CMK (cell line): Measurements from ENCODE around the gene PXN.
"Not testable (repeated sequence)": the region's sequence is repeated elsewhere in the genome, so short reads cannot be mapped to it uniquely, and the experiment has no call there.

Experiments
- DNase-seq: peaks from one replicate; pipeline ENCODE4 v3.0.0-alpha.2; 2010; ENCODE audit warnings: low read depth

The PXN gene

GRCh38 chr12:120262852-120263747 is 2.4 kb downstream of the PXN start:
- no peak for DNase-seq

- DNase-seq = no peak
These were observed 3.3 kb downstream of the PXN start for GRCh38 chr12:120261951-120262851.

- no peak for DNase-seq
These were observed 4.9 kb downstream of the PXN start for GRCh38 chr12:120260607-120261006.

- no peak for DNase-seq
These were observed 5.9 kb downstream of the PXN start for GRCh38 chr12:120259418-120260202.

GRCh38 chr12:120258323-120258896 is 7.1 kb downstream of the PXN start:
- DNase-seq = no peak

GRCh38 chr12:120257041-120257821 is 8.3 kb downstream of the PXN start:
- DNase-seq = no peak

GRCh38 chr12:120254809-120255208 is 10.7 kb downstream of the PXN start:
- DNase-seq = no peak

GRCh38 chr12:120253313-120253712 is 12.2 kb downstream of the PXN start:
- not testable (repeated sequence) for DNase-seq

- DNase-seq = no peak
These were observed 13.2 kb downstream of the PXN start for GRCh38 chr12:120252071-120252906.

GRCh38 chr12:120251364-120252070 is 14.0 kb downstream of the PXN start:
- DNase-seq = not testable (repeated sequence)

- DNase-seq = no peak
These were observed 15.4 kb downstream of the PXN start for GRCh38 chr12:120249875-120250795.

GRCh38 chr12:120249266-120249874 is 16.2 kb downstream of the PXN start:
- peak; percentile 46 for DNase-seq

GRCh38 chr12:120247621-120248030 is 17.9 kb downstream of the PXN start:
- no peak for DNase-seq

- no peak for DNase-seq
These were observed 18.3 kb downstream of the PXN start for GRCh38 chr12:120247183-120247582.

GRCh38 chr12:120246705-120247104 is 18.8 kb downstream of the PXN start:
- DNase-seq = not testable (repeated sequence)

- no peak for DNase-seq
These were observed 22.4 kb downstream of the PXN start for GRCh38 chr12:120242971-120243699.

- DNase-seq = peak; percentile 83
These were observed 23.2 kb downstream of the PXN start for GRCh38 chr12:120242275-120242799.
